K562 (cell line): ENCODE results near the gene ENTPD3. TPM values are rescaled to one million over a fixed set of nuclear protein-coding genes. Genes with fewer than 3 reads are reported as not detected.

Experiments used
- ARNT ChIP-seq, 2 experiments: fragments of 450-650 bp; IDR thresholded peaks; 2 replicates each; pipeline ENCODE4 v1.6.1; 2016; ENCODE audit warnings: mild to moderate bottlenecking in 1 of 2
- BHLHE40 ChIP-seq: IDR thresholded peaks from 2 replicates; pipeline ENCODE4 v1.6.1; 2011; ENCODE audit warnings: low read length, improper control_type of control experiment
- CREB1 ChIP-seq, 2 experiments: sonication (generic) in 1 of 2; formaldehyde crosslinking in 1 of 2; IDR thresholded peaks; 2 replicates each; pipeline versions ENCODE4 v1.6.1 to v1.8.0; 2012 to 2022; ENCODE audit warnings: inconsistent platforms in 1 of 2, mild to moderate bottlenecking in 1 of 2, missing genetic modification reagents in 1 of 2, moderate library complexity in 1 of 2
- FIP1L1 ChIP-seq: fragments of 200-400 bp; formaldehyde crosslinking; IDR thresholded peaks from 2 replicates; pipeline ENCODE4 v1.6.1; 2018; ENCODE audit warnings: mild to moderate bottlenecking, low read depth, low read length; ENCODE audit not compliant: poor library complexity, severe bottlenecking
- KDM2B ChIP-seq: fragments of 250-450 bp; sonication (Bioruptor Pico); IDR thresholded peaks from 2 replicates; pipeline ENCODE4 v1.8.0; 2021; ENCODE audit warnings: mild to moderate bottlenecking, moderate library complexity
- MTA3 ChIP-seq: fragments of 450-650 bp; formaldehyde crosslinking; IDR thresholded peaks from 2 replicates; pipeline ENCODE4 v1.6.1; 2017; ENCODE audit warnings: mild to moderate bottlenecking, borderline replicate concordance
- MYNN ChIP-seq, 2 experiments: sonication (generic); formaldehyde crosslinking in 1 of 2; IDR thresholded peaks; 2 replicates each; pipeline versions ENCODE4 v1.5.0 to v1.6.1; 2016 to 2020; ENCODE audit warnings: antibody characterized with exemption in 1 of 2, missing genetic modification reagents in 1 of 2
- NFRKB ChIP-seq: fragments of 450-650 bp; IDR thresholded peaks from 2 replicates; pipeline ENCODE4 v1.6.1; 2016; ENCODE audit warnings: low read depth
- POLR2AphosphoS2 ChIP-seq: IDR thresholded peaks from 2 replicates; pipeline ENCODE4 v1.6.1; 2012; ENCODE audit warnings: low read length, improper control_type of control experiment
- SPI1 ChIP-seq: IDR thresholded peaks from 2 replicates; pipeline ENCODE4 v1.6.1; 2011; ENCODE audit warnings: low read depth, low read length, control low read depth, borderline replicate concordance
- ZNF263 ChIP-seq: sonication (generic); formaldehyde crosslinking; IDR thresholded peaks from 2 replicates; pipeline ENCODE4 v1.8.0; 2022; ENCODE audit warnings: mild to moderate bottlenecking, missing genetic modification reagents, borderline replicate concordance
- ZNF408 ChIP-seq: fragments of 250-450 bp; sonication (Bioruptor Pico); IDR thresholded peaks from 2 replicates; pipeline ENCODE4 v1.4.0; 2020; ENCODE audit warnings: low read depth, mild to moderate bottlenecking, moderate library complexity
- polyA plus RNA-seq, 8 experiments: library from polyadenylated mRNA; depleted of rRNA in 4 of 8; stranded (reverse) in 5 of 8; unstranded in 3 of 8; fragments of >200 nt; fragmentation: Nextera tagmentation in 2 of 8; fragmentation: Illumina TruSeq in 1 of 8; extraction: Ambion mirVana in 2 of 8; extraction: Trizol in 1 of 8; gene quantifications; 2 replicates each; pipeline versions ENCODE4 v1.2.1 to v1.2.3, GENCODE V29; 2011 to 2014; ENCODE audit warnings: inconsistent platforms in 1 of 8, missing spikeins in 1 of 8
- total RNA-seq, 7 experiments: library from RNA; depleted of rRNA in 6 of 7; stranded (reverse); fragments of >200 nt in 6 of 7; fragmentation: Illumina TruSeq in 2 of 7; extraction: Trizol in 2 of 7; gene quantifications; 2 replicates each; pipeline versions ENCODE4 v1.2.1 to v1.2.3, GENCODE V29; 2011 to 2021; ENCODE audit warnings: low replicate concordance in 1 of 7
- TF ChIP-seq, protein P1 (sequence below), 2 experiments: fragments of 450-650 bp; formaldehyde crosslinking in 1 of 2; IDR thresholded peaks; 2 replicates each; pipeline versions ENCODE4 v1.4.0 to v1.6.1; 2014 to 2020; ENCODE audit warnings: mild to moderate bottlenecking in 2 of 2, borderline replicate concordance in 1 of 2, low read depth in 1 of 2
- TF ChIP-seq, protein P2 (sequence below): fragments of 250-450 bp; sonication (Bioruptor Pico); IDR thresholded peaks from 2 replicates; pipeline ENCODE4 v1.8.0; 2022; ENCODE audit warnings: inconsistent platforms
- TF ChIP-seq, protein P3 (sequence below): fragments of 450-650 bp; formaldehyde crosslinking; IDR thresholded peaks from 2 replicates; pipeline ENCODE4 v1.4.0; 2020; ENCODE audit warnings: mild to moderate bottlenecking, mixed read lengths

Gene ENTPD3
- total and polyA plus RNA-seq, 9 of the 15 experiments (the other 6 are each of a cell fraction or from before 2014, with no cell fraction given): 0.23 to 2.1 (median 0.58) TPM

DNA sequence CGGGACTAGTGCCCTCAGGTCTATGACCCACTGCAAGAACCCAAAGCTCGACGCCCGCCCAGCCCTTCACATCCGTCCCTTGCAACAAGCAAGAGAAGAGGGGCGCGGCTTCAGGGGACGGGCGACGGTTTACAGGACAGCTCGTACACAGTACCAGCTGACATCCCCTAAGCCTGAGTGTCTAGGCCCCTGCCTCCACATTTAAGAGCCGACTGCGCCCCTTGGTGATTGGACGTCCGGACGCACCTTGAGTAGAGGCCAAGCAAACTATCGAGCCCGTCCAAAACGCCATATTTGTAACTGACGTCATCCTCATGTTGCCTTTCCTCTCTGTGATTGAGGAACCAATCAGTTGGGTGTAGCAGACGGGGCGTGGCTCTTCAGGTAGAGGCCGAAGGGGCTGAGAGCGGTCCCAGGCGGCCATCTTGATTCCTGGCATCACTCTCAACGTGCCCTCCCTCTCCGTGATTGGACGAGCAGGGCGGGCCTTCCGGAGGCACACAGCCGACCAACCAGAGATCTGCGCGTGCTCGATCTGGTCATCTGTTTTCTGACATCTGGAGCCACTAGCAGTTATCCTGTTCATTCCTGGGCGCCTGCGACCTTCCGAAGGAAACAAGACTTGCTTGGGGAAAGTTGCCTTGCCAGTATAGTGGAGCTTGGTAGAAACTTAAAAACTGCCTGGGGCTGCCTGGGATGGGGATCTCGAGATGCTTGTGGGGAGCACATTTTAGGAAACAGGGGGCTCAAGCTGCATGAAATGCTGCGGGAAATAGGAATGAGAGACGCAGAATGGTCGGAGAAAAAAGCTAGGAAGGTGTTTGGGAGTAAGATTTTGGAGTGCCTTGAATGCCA lies 66.1 kb downstream of the ENTPD3 start (continued):
- TF ChIP-seq ZNF408 (CRISPR knock-in tag) (no peak), POLR2AphosphoS2 (no peak; the same call in 1 of the 2 replicates), KDM2B (no peak), CREB1 (IDR thresholded peaks at IDR 0.05) (peak; percentile 84), CREB1 (CRISPR knock-in tag; IDR thresholded peaks at IDR 0.05) (peak; percentile 90), FIP1L1 (no peak), SPI1 (0 out of 2 replicates have a peak, but pooled peaks have one; percentile 21), MTA3 (no peak; the same call in none of the 2 replicates), ZNF263 (CRISPR knock-in tag) (peak; percentile 45; the same call in 1 of the 2 replicates), NFRKB (peak; percentile 98), MYNN (IDR thresholded peaks at IDR 0.05) (peak; percentile 42; the same call in 1 of the 2 replicates), MYNN (CRISPR knock-in tag; IDR thresholded peaks at IDR 0.05) (no peak), ARNT (IDR thresholded peaks at IDR 0.05) (no peak), BHLHE40 (peak; percentile 83)
- TF ChIP-seq, protein P1, sequence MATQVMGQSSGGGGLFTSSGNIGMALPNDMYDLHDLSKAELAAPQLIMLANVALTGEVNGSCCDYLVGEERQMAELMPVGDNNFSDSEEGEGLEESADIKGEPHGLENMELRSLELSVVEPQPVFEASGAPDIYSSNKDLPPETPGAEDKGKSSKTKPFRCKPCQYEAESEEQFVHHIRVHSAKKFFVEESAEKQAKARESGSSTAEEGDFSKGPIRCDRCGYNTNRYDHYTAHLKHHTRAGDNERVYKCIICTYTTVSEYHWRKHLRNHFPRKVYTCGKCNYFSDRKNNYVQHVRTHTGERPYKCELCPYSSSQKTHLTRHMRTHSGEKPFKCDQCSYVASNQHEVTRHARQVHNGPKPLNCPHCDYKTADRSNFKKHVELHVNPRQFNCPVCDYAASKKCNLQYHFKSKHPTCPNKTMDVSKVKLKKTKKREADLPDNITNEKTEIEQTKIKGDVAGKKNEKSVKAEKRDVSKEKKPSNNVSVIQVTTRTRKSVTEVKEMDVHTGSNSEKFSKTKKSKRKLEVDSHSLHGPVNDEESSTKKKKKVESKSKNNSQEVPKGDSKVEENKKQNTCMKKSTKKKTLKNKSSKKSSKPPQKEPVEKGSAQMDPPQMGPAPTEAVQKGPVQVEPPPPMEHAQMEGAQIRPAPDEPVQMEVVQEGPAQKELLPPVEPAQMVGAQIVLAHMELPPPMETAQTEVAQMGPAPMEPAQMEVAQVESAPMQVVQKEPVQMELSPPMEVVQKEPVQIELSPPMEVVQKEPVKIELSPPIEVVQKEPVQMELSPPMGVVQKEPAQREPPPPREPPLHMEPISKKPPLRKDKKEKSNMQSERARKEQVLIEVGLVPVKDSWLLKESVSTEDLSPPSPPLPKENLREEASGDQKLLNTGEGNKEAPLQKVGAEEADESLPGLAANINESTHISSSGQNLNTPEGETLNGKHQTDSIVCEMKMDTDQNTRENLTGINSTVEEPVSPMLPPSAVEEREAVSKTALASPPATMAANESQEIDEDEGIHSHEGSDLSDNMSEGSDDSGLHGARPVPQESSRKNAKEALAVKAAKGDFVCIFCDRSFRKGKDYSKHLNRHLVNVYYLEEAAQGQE (IDR thresholded peaks at IDR 0.05; ENCODE audit: borderline replicate concordance): no peak
- TF ChIP-seq, protein P1 (CRISPR knock-in tag; IDR thresholded peaks at IDR 0.05; ENCODE audit: low read depth): peak; percentile 55
- TF ChIP-seq, protein P2, sequence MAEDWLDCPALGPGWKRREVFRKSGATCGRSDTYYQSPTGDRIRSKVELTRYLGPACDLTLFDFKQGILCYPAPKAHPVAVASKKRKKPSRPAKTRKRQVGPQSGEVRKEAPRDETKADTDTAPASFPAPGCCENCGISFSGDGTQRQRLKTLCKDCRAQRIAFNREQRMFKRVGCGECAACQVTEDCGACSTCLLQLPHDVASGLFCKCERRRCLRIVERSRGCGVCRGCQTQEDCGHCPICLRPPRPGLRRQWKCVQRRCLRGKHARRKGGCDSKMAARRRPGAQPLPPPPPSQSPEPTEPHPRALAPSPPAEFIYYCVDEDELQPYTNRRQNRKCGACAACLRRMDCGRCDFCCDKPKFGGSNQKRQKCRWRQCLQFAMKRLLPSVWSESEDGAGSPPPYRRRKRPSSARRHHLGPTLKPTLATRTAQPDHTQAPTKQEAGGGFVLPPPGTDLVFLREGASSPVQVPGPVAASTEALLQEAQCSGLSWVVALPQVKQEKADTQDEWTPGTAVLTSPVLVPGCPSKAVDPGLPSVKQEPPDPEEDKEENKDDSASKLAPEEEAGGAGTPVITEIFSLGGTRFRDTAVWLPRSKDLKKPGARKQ (CRISPR knock-in tag): no peak
- TF ChIP-seq, protein P3, sequence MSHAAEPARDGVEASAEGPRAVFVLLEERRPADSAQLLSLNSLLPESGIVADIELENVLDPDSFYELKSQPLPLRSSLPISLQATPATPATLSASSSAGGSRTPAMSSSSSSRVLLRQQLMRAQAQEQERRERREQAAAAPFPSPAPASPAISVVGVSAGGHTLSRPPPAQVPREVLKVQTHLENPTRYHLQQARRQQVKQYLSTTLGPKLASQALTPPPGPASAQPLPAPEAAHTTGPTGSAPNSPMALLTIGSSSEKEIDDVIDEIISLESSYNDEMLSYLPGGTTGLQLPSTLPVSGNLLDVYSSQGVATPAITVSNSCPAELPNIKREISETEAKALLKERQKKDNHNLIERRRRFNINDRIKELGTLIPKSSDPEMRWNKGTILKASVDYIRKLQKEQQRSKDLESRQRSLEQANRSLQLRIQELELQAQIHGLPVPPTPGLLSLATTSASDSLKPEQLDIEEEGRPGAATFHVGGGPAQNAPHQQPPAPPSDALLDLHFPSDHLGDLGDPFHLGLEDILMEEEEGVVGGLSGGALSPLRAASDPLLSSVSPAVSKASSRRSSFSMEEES (CRISPR knock-in tag): no peak
